BLaER1 treated with 17β-estradiol and CSF1 and Interleukin-3, amounts not matched to agents 10 nM and 100 nM (cell line): ENCODE data around the gene ING5.
"Not testable (repeated sequence)": the region's sequence is repeated elsewhere in the genome, so short reads cannot be mapped to it uniquely, and the experiment has no call there.

ENCODE experiments used
- H3K27ac ChIP-seq, 11 experiments: shearing (Covaris generic); formaldehyde crosslinking; 2 replicates each; pipeline ENCODE4 v1.8.1; 2022
- H3K27me3 ChIP-seq, 11 experiments: shearing (Covaris generic); formaldehyde crosslinking; 2 replicates each; pipeline ENCODE4 v1.8.1; 2022
- H3K36me3 ChIP-seq, 11 experiments: shearing (Covaris generic); formaldehyde crosslinking; 2 replicates each; pipeline ENCODE4 v1.8.1; 2022
- H3K4me1 ChIP-seq, 10 experiments: shearing (Covaris generic); formaldehyde crosslinking; 2 replicates each; pipeline ENCODE4 v1.8.1; 2022
- H3K4me2 ChIP-seq, 11 experiments: shearing (Covaris generic); formaldehyde crosslinking; 2 replicates each; pipeline ENCODE4 v1.8.1; 2022
- H3K4me3 ChIP-seq, 10 experiments: shearing (Covaris generic); formaldehyde crosslinking; 2 replicates each; pipeline ENCODE4 v1.8.1; 2022
- H3K9ac ChIP-seq, 11 experiments: shearing (Covaris generic); formaldehyde crosslinking; 2 replicates each; pipeline ENCODE4 v1.8.1; 2022
- H3K9me3 ChIP-seq, 11 experiments: shearing (Covaris generic); formaldehyde crosslinking; replicated peaks in 1 of 11; 2 replicates each; pipeline ENCODE4 v1.8.1; 2022
- H4K20me1 ChIP-seq, 11 experiments: shearing (Covaris generic); formaldehyde crosslinking; 2 replicates each; pipeline ENCODE4 v1.8.1; 2022
- Cebpa-rat ChIP-seq, 11 experiments: shearing (Covaris generic); IDR thresholded peaks; 2 replicates each; pipeline ENCODE4 v1.8.1; 2022

Gene ING5

DNA sequence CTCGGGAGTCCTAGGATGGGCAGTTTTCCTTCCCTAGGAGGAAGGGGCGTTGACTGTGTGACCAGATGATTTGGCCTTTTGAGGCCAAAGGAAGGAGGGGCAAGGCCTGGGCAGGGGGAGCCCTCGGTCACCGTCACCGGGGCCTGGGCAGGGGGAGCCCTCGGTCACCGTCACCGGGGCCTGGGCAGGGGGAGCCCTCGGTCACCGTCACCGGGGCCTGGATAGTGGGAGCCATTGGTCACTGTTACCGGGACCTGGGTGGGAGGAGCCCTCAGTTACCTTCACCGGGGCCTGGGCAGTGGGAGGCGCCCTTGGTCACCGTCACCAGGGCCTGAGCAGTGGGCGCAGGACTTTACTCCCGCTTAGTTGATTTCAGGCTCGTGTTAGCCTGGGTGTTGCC, 49.9 kb downstream of the ING5 start:
- Histone ChIP-seq H3K4me2 (peak overlapping the region; percentile 76 to 92 (median 89)), H3K4me1 (peaks cover 29 to 45% (median 38%) of the 10 kb centered on the region in 10 experiments), H3K27ac (peak overlapping the region in 7 of 11 experiments; percentile 12 to 62 (median 57); a peak in 10 of 22 replicates), H3K9me3 (peaks cover 0 to 11% (median 4%) of the 10 kb centered on the region in 11 experiments; a peak in 6 of 22 replicates), H3K9ac (peak overlapping the region in 2 of 11 experiments; percentile 2 to 7; a peak in 4 of 22 replicates), H4K20me1 (peaks cover 0 to 10% (median 0%) of the 10 kb centered on the region in 11 experiments; a peak in 1 of 22 replicates), H3K36me3 (peaks cover 39 to 85% (median 57%) of the 10 kb centered on the region in 11 experiments), H3K4me3 (no peak overlapping the region), H3K27me3 (no peaks in the 10 kb centered on the region)
- no peak for TF ChIP-seq Cebpa-rat (IDR thresholded peaks at IDR 0.05)

DNA sequence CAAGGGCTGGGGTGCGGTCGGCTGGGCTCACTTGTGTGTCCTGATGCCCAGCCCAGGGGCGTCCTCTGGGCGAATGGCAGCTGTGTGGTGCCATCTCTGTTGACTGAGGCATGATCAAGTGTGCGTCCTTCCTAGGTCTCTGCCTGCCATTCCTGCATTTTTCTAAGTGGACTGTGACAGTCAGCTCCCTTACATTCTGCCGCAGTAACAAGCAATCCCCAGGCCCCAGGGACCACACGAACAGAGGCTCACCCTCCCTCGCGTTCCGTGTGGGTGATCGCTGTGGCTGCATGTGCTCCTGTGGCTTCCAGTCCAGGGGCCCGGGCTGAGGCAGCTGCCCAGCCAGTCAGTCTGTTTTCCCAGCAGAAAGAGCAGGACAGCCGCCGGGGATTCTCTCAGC, 50.4 kb downstream of the ING5 start:
- peaks cover 29 to 43% (median 37%) of the 10 kb centered on the region in 10 experiments for H3K4me1 ChIP-seq
- TF ChIP-seq Cebpa-rat (IDR thresholded peaks at IDR 0.05): no peak
- H3K4me3 ChIP-seq: no peak overlapping the region
- H3K27ac ChIP-seq: peak overlapping the region in 7 of 11 experiments; percentile 12 to 62 (median 57); a peak in 7 of 22 replicates
- peaks cover 39 to 85% (median 57%) of the 10 kb centered on the region in 11 experiments for H3K36me3 ChIP-seq
- H4K20me1 ChIP-seq: peaks cover 0 to 10% (median 0%) of the 10 kb centered on the region in 11 experiments; a peak in 1 of 22 replicates
- peaks cover 0 to 6% (median under 1%) of the 10 kb centered on the region in 11 experiments; a peak in 5 of 22 replicates for H3K9me3 ChIP-seq
- no peaks in the 10 kb centered on the region for H3K27me3 ChIP-seq
- H3K9ac ChIP-seq: peak overlapping the region in 1 of 11 experiments; percentile 2; a peak in 3 of 22 replicates
- peak overlapping the region; percentile 76 to 92 (median 89) for H3K4me2 ChIP-seq

DNA sequence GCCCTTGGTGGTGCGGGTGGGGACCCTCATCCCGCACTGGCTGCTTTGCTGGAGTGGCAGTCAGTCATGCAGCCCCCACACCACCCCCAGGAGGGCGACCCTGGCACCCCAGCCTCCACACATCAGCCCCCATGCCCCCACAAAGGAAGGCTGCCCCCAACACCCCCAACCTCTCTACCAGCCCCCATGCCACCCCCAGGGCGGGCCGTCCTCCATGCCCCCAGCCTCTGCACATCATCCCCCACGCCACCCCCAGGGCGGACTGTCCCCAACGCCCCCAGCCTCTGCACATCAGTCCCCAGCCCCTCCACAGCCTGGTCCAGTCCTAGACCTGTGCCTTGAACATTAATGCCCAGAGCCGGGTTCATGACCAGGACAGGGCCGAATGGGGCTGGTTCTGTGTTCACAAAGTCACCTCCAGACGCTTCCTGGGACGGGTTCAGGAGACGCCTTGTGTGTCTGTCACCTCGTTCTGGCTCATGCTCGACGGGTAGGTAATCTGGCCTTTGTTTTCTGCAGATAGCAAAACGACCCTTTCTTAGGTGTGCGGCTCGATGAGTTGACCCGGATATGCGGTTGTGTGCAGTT, 50.9 kb downstream of the ING5 start:
- Histone ChIP-seq H3K4me3 (no peak overlapping the region), H3K9ac (no peak overlapping the region; a peak in 1 of 22 replicates), H3K9me3 (0 out of 22 replicates have a peak, but pooled peaks cover 0 to under 1% (median 0%) of the 10 kb centered on the region in 11 experiments), H4K20me1 (peaks cover 0 to 10% (median 0%) of the 10 kb centered on the region in 11 experiments; a peak in 1 of 22 replicates), H3K27me3 (no peaks in the 10 kb centered on the region), H3K4me1 (peaks cover 29 to 41% (median 37%) of the 10 kb centered on the region in 10 experiments), H3K27ac (peak overlapping the region in 5 of 11 experiments; percentile 33 to 62 (median 58); a peak in 6 of 22 replicates), H3K4me2 (peak overlapping the region in 9 of 11 experiments; percentile 76 to 92 (median 85); a peak in 16 of 22 replicates), H3K36me3 (peaks cover 37 to 85% (median 56%) of the 10 kb centered on the region in 11 experiments)
- TF ChIP-seq Cebpa-rat (IDR thresholded peaks at IDR 0.05): no peak

- peaks cover 33 to 86% (median 60%) of the 10 kb centered on the region in 11 experiments for H3K36me3 ChIP-seq
- H3K27ac ChIP-seq: peak overlapping the region in 4 of 11 experiments; percentile 10 to 47 (median 30); a peak in 6 of 22 replicates
- 0 out of 22 replicates have a peak overlapping the region, but pooled peaks of 1 of the 11 experiments have one; percentile 7 for H3K9ac ChIP-seq
- peaks cover 0 to 10% (median 0%) of the 10 kb centered on the region in 11 experiments; a peak in 1 of 22 replicates for H4K20me1 ChIP-seq
- no peak for TF ChIP-seq Cebpa-rat (IDR thresholded peaks at IDR 0.05)
- H3K27me3 ChIP-seq: no peaks in the 10 kb centered on the region
- H3K4me3 ChIP-seq: no peak overlapping the region
- no peaks in the 10 kb centered on the region for H3K9me3 ChIP-seq
- no peak overlapping the region for H3K4me2 ChIP-seq
- H3K4me1 ChIP-seq: peaks cover 29 to 43% (median 37%) of the 10 kb centered on the region in 10 experiments
These were observed 51.7 kb downstream of the ING5 start for GRCh38 chr2:241753493-241753892.

DNA sequence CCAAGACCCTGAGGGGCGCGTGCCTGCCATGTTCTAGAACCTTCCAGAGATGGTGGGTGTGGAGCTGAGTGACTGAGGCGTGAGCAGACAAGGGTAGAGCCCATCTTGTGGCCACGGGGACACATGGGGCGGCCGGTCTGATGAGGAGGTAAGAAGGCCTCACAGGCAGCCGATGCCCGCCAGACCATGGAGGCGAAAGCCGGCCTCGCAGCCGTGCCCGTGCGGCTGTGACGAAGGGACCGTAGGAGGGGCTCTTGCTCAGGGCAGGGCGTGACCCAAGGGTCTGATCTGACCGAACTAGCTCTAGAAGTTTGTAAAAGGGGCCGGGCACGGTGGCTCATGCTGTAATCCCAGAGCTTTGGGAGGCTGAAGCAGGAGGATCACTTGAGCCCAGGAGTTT, 52.2 kb downstream of the ING5 start:
- 0 out of 22 replicates have a peak overlapping the region, but pooled peaks of 1 of the 11 experiments have one; percentile 7 for H3K9ac ChIP-seq
- peaks cover 31 to 48% (median 39%) of the 10 kb centered on the region in 10 experiments for H3K4me1 ChIP-seq
- TF ChIP-seq Cebpa-rat (IDR thresholded peaks at IDR 0.05): no peak
- no peaks in the 10 kb centered on the region for H3K27me3 ChIP-seq
- peaks cover 27 to 85% (median 55%) of the 10 kb centered on the region in 11 experiments for H3K36me3 ChIP-seq
- H3K27ac ChIP-seq: peak overlapping the region in 4 of 11 experiments; percentile 10 to 47 (median 30); a peak in 3 of 22 replicates
- no peak overlapping the region for H3K4me3 ChIP-seq
- no peak overlapping the region for H3K4me2 ChIP-seq
- no peaks in the 10 kb centered on the region for H3K9me3 ChIP-seq
- peaks cover 0 to 10% (median 0%) of the 10 kb centered on the region in 11 experiments; a peak in 1 of 22 replicates for H4K20me1 ChIP-seq

DNA sequence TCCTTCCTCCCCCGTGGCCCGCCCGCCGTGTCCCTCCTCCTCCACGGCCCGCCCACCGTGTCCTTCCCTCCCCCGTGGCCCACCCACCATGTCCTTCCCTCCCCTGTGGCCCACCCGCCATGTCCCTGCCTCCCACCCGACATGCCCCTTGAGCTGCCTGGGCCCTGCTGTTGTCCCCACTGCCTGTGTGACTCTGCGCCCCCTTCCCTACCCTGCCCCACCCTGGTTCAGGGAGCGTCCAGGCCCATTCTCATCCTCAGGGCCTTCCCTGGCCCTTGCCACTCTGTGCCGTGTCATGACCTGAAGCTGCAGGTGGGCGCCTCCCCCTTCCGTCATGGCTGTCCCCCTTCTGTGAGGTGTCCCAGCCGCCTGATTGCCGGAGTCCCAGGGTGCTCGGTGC, 53.3 kb downstream of the ING5 start:
- Histone ChIP-seq H3K27ac (no peak overlapping the region; a peak in 1 of 22 replicates), H3K4me2 (no peak overlapping the region), H3K4me3 (no peak overlapping the region), H3K4me1 (peaks cover 24 to 44% (median 35%) of the 10 kb centered on the region in 10 experiments), H3K9ac (no peak overlapping the region), H3K36me3 (peaks cover 25 to 86% (median 57%) of the 10 kb centered on the region in 11 experiments), H3K27me3 (no peaks in the 10 kb centered on the region), H3K9me3 (peaks cover under 1 to 4% (median 1%) of the 10 kb centered on the region in 11 experiments; a peak in 16 of 22 replicates), H4K20me1 (no peaks in the 10 kb centered on the region; a peak in 1 of 22 replicates)
- no peak for TF ChIP-seq Cebpa-rat (IDR thresholded peaks at IDR 0.05)

- Histone ChIP-seq H3K4me3 (no peak overlapping the region), H3K9me3 (peaks cover 4 to 8% (median 5%) of the 10 kb centered on the region in 11 experiments; a peak in 16 of 22 replicates), H3K9ac (no peak overlapping the region), H3K4me1 (peaks cover 19 to 39% (median 30%) of the 10 kb centered on the region in 10 experiments), H3K4me2 (no peak overlapping the region), H3K27me3 (no peaks in the 10 kb centered on the region), H4K20me1 (no peaks in the 10 kb centered on the region; a peak in 1 of 22 replicates), H3K36me3 (peaks cover 31 to 92% (median 63%) of the 10 kb centered on the region in 11 experiments), H3K27ac (no peak overlapping the region)
- TF ChIP-seq Cebpa-rat (IDR thresholded peaks at IDR 0.05): no peak
These were observed 53.9 kb downstream of the ING5 start for GRCh38 chr2:241755777-241756176.

- H3K36me3 ChIP-seq: peaks cover 32 to 65% (median 48%) of the 10 kb centered on the region in 11 experiments
- peak overlapping the region in 1 of 11 experiments; percentile 14; a peak in 1 of 22 replicates for H3K9ac ChIP-seq
- no peaks in the 10 kb centered on the region for H3K27me3 ChIP-seq
- peaks cover 28 to 55% (median 44%) of the 10 kb centered on the region in 10 experiments for H3K4me1 ChIP-seq
- peaks cover 4 to 8% (median 5%) of the 10 kb centered on the region in 11 experiments; a peak in 16 of 22 replicates for H3K9me3 ChIP-seq
- H3K4me2 ChIP-seq: peak overlapping the region in 5 of 11 experiments; percentile 4 to 44 (median 31); a peak in 4 of 22 replicates
- no peak overlapping the region for H3K4me3 ChIP-seq
- H4K20me1 ChIP-seq: no peaks in the 10 kb centered on the region; a peak in 1 of 22 replicates
- no peak for TF ChIP-seq Cebpa-rat (IDR thresholded peaks at IDR 0.05)
- H3K27ac ChIP-seq: peak overlapping the region in 5 of 11 experiments; percentile 8 to 32 (median 25); a peak in 8 of 22 replicates
These were observed 57.4 kb downstream of the ING5 start for GRCh38 chr2:241759067-241759807.

- not testable (repeated sequence) for H4K20me1 ChIP-seq, H3K4me3 ChIP-seq, H3K9ac ChIP-seq, H3K4me2 ChIP-seq, H3K9me3 ChIP-seq, H3K27ac ChIP-seq, H3K27me3 ChIP-seq
- Histone ChIP-seq H3K4me1 (peaks cover 35 to 59% (median 49%) of the 10 kb centered on the region in 10 experiments), H3K36me3 (peaks cover 29 to 58% (median 44%) of the 10 kb centered on the region in 11 experiments)
These were observed 58.1 kb downstream of the ING5 start for GRCh38 chr2:241759893-241760292.
